Right atrium auricular region (tissue), 2 donors: Measurements from ENCODE around the gene KRT35. TPM values are rescaled to one million over a fixed set of nuclear protein-coding genes. Genes with fewer than 3 reads are reported as not detected.

ENCODE experiments used
- DNase-seq: peaks from one replicate; pipeline ENCODE4 v3.0.0-alpha.2; 2019; ENCODE audit warnings: low spot score
- H3K27ac ChIP-seq, 2 donors: fragments of 200-600 bp; sonication (generic); 1 replicate in 1 of 2; 2 replicates in 1 of 2; pipeline ENCODE4 v1.5.1; 2016 to 2019
- H3K27me3 ChIP-seq, 2 donors: fragments of 200-600 bp; sonication (generic); one replicate each; pipeline versions ENCODE4 v1.5.1 to v1.6.0; 2017 to 2019
- H3K36me3 ChIP-seq: fragments of 200-600 bp; sonication (generic); one replicate; pipeline ENCODE4 v1.5.1; 2016
- H3K4me1 ChIP-seq, 2 donors: fragments of 200-600 bp; sonication (generic); one replicate each; pipeline versions ENCODE4 v1.5.1 to v1.6.0; 2017 to 2019
- H3K4me3 ChIP-seq, 2 donors: fragments of 200-600 bp; sonication (generic); 1 replicate in 1 of 2; 2 replicates in 1 of 2; pipeline ENCODE4 v1.5.1; 2017 to 2019; ENCODE audit warnings: mild to moderate bottlenecking in 1 of 2, moderate library complexity in 1 of 2
- H3K9me3 ChIP-seq, 2 donors: fragments of 200-600 bp; sonication (generic); one replicate each; pipeline ENCODE4 v1.5.1; 2019
- total RNA-seq, 2 donors: library from RNA; depleted of rRNA; stranded (reverse); fragments of >200 nt; gene quantifications; one replicate each; pipeline ENCODE4 v1.1.0, GENCODE V29; 2016
- TF ChIP-seq, protein P1 (sequence below), 2 donors: fragments of 200-600 bp; sonication (generic); IDR thresholded peaks; one replicate each; pipeline ENCODE4 v1.5.1; 2019; ENCODE audit warnings: antibody characterized with exemption in 2 of 2

KRT35 gene
- total RNA-seq, 2 donors from 2014 or later: not detected

DNA sequence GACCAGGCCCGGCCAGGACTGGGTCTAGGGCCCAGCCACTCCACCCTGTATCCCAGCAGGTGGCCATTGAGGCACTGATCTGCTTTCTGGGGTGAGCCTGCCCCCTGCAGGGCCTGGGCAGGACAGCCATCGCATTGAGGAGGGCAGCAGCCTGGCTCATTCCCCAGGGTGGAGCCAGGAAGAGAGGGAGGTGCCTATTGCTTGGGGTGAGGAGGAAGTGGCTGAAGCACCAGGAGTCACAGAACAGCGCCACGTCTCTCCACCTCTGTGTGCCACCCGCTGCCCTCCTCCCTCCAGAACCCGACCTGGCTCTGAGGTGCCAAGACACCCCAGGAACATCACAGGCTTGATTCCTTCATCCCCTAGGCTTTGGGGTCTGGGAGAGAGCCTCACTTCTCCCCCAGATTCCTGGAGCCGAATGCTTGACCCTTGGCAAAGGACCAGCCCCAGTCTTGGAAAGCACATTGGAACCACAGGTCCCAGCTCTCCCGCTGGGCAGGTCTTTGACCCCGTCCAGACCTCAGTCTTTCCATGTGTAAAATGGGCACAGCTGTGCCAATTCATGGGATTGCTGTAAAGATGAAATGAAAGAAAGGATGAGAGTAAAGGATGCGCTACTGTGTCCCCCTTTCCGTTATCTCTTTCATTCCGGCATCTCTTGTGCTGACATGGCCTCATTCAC lies 16.0 kb upstream of the KRT35 start:
- Histone ChIP-seq H3K4me1 (no peaks in the 10 kb centered on the region), H3K27ac (no peak overlapping the region)

GRCh38 chr17:41494524-41494923 lies 13.6 kb upstream of the KRT35 start:
- Histone ChIP-seq H3K9me3 (no peaks in the 10 kb centered on the region), H3K4me1 (no peaks in the 10 kb centered on the region), H3K27me3 (no peaks in the 10 kb centered on the region), H3K27ac (no peak overlapping the region), H3K4me3 (no peak overlapping the region), H3K36me3 (no peaks in the 10 kb centered on the region)
- no peak for DNase-seq
- TF ChIP-seq, protein P1, sequence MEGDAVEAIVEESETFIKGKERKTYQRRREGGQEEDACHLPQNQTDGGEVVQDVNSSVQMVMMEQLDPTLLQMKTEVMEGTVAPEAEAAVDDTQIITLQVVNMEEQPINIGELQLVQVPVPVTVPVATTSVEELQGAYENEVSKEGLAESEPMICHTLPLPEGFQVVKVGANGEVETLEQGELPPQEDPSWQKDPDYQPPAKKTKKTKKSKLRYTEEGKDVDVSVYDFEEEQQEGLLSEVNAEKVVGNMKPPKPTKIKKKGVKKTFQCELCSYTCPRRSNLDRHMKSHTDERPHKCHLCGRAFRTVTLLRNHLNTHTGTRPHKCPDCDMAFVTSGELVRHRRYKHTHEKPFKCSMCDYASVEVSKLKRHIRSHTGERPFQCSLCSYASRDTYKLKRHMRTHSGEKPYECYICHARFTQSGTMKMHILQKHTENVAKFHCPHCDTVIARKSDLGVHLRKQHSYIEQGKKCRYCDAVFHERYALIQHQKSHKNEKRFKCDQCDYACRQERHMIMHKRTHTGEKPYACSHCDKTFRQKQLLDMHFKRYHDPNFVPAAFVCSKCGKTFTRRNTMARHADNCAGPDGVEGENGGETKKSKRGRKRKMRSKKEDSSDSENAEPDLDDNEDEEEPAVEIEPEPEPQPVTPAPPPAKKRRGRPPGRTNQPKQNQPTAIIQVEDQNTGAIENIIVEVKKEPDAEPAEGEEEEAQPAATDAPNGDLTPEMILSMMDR (IDR thresholded peaks at IDR 0.05): no peak

More for the DNA sequence above, 16.0 kb upstream of the KRT35 start:
- H3K9me3 ChIP-seq: no peaks in the 10 kb centered on the region
- TF ChIP-seq, protein P1 (IDR thresholded peaks at IDR 0.05): peak; percentile 17 to 64
- H3K27me3 ChIP-seq: no peaks in the 10 kb centered on the region
- no peak overlapping the region for H3K4me3 ChIP-seq
- DNase-seq: peak; percentile 65
- H3K36me3 ChIP-seq: no peaks in the 10 kb centered on the region

DNA sequence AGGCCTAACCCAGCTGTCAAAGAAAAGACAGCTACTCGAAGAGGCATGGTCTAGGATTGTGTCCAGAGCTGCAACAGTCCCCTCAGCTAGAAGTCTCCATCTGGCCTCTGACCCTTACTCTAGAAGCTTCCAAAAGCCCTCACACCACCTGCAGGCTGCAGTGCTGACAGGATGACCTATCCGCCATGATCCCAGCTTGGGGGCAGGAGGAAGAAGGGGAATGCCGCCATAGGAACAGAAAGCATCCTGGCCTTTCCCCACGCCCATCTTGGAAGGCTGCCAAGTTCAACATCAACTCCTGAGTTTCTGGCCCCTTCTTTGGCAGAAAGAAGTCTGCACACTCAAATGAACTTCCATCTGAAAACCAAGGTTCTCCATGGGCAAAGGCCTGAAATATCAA lies 11.8 kb upstream of the KRT35 start:
- Histone ChIP-seq H3K36me3 (no peaks in the 10 kb centered on the region), H3K27me3 (no peaks in the 10 kb centered on the region), H3K4me1 (no peaks in the 10 kb centered on the region), H3K9me3 (no peaks in the 10 kb centered on the region), H3K27ac (no peak overlapping the region), H3K4me3 (no peak overlapping the region)
- no peak for DNase-seq
- TF ChIP-seq, protein P1 (IDR thresholded peaks at IDR 0.05): no peak

GRCh38 chr17:41492351-41492750 lies 11.4 kb upstream of the KRT35 start:
- TF ChIP-seq, protein P1 (IDR thresholded peaks at IDR 0.05): no peak
- Histone ChIP-seq H3K27ac (no peak overlapping the region), H3K4me3 (no peak overlapping the region), H3K9me3 (no peaks in the 10 kb centered on the region), H3K4me1 (no peaks in the 10 kb centered on the region), H3K27me3 (no peaks in the 10 kb centered on the region), H3K36me3 (no peaks in the 10 kb centered on the region)
- no peak for DNase-seq

- TF ChIP-seq, protein P1 (IDR thresholded peaks at IDR 0.05): no peak
- no peaks in the 10 kb centered on the region for H3K36me3 ChIP-seq
Measured at GRCh38 chr17:41491476-41491875, 10.5 kb upstream of the KRT35 start.

More at GRCh38 chr17:41491476-41491875, 10.5 kb upstream of the KRT35 start:
- no peak for DNase-seq
- Histone ChIP-seq H3K27ac (no peak overlapping the region), H3K4me3 (no peak overlapping the region), H3K4me1 (no peaks in the 10 kb centered on the region), H3K9me3 (no peaks in the 10 kb centered on the region), H3K27me3 (no peaks in the 10 kb centered on the region)
